HepG2 (cell line): ENCODE results near the gene PSPH. TPM values are rescaled to one million over a fixed set of nuclear protein-coding genes. Genes with fewer than 3 reads are reported as not detected.

Experiments
- ATF7-NPFF ChIP-seq: sonication (generic); formaldehyde crosslinking; IDR thresholded peaks from 2 replicates; pipeline ENCODE4 v1.8.1; 2023; ENCODE audit warnings: mild to moderate bottlenecking, low read depth, missing genetic modification reagents, moderate library complexity
- CHCHD3 ChIP-seq: sonication (generic); formaldehyde crosslinking; IDR thresholded peaks from 2 replicates; pipeline ENCODE4 v1.8.0; 2022; ENCODE audit warnings: mild to moderate bottlenecking, missing genetic modification reagents, moderate library complexity
- DPF2 ChIP-seq: sonication (generic); formaldehyde crosslinking; IDR thresholded peaks from 2 replicates; pipeline ENCODE4 v1.4.0; 2020; ENCODE audit warnings: mild to moderate bottlenecking, low read depth, missing genetic modification reagents, borderline replicate concordance
- EZH2 ChIP-seq: conservative IDR thresholded peaks from 2 replicates; pipeline ENCODE4 v1.6.1; 2012; ENCODE audit warnings: mild to moderate bottlenecking, low read depth, low read length, moderate library complexity
- HDAC1 ChIP-seq: sonication (generic); formaldehyde crosslinking; IDR thresholded peaks from 2 replicates; pipeline ENCODE4 v1.5.1; 2020; ENCODE audit warnings: mild to moderate bottlenecking, missing genetic modification reagents
- KDM6A ChIP-seq: IDR thresholded peaks from 2 replicates; pipeline ENCODE4 v1.6.1; 2016; ENCODE audit warnings: low read depth
- RFX5 ChIP-seq: IDR thresholded peaks from 2 replicates; pipeline ENCODE4 v1.6.1; 2011; ENCODE audit warnings: low read depth, low read length, improper control_type of control experiment
- RFXAP ChIP-seq: sonication (generic); formaldehyde crosslinking; IDR thresholded peaks from 2 replicates; pipeline ENCODE4 v1.4.0; 2020; ENCODE audit warnings: missing genetic modification reagents, borderline replicate concordance
- SRY ChIP-seq: sonication (generic); formaldehyde crosslinking; IDR thresholded peaks from 2 replicates; pipeline ENCODE4 v1.8.0; 2022; ENCODE audit warnings: mild to moderate bottlenecking, missing genetic modification reagents
- ZFP90 ChIP-seq: sonication (generic); formaldehyde crosslinking; IDR thresholded peaks from 2 replicates; pipeline ENCODE4 v1.8.0; 2022; ENCODE audit warnings: missing genetic modification reagents, mild to moderate bottlenecking, inconsistent platforms, borderline replicate concordance
- ZNF501 ChIP-seq: sonication (generic); formaldehyde crosslinking; IDR thresholded peaks from 2 replicates; pipeline ENCODE4 v1.5.1; 2020; ENCODE audit warnings: mild to moderate bottlenecking, moderate library complexity, missing genetic modification reagents
- ZNF724P ChIP-seq: sonication (generic); formaldehyde crosslinking; IDR thresholded peaks from 2 replicates; pipeline ENCODE4 v1.8.0; 2022; ENCODE audit warnings: missing genetic modification reagents, borderline replicate concordance
- ZNF772 ChIP-seq: sonication (generic); formaldehyde crosslinking; IDR thresholded peaks from 2 replicates; pipeline ENCODE4 v1.5.0; 2020; ENCODE audit warnings: mild to moderate bottlenecking, missing genetic modification reagents
- ZNF83 ChIP-seq: sonication (generic); formaldehyde crosslinking; IDR thresholded peaks from 2 replicates; pipeline ENCODE4 v1.4.0; 2020; ENCODE audit warnings: missing genetic modification reagents, mild to moderate bottlenecking, borderline replicate concordance
- ZNF879 ChIP-seq: sonication (generic); formaldehyde crosslinking; IDR thresholded peaks from 2 replicates; pipeline ENCODE4 v1.8.1; 2023; ENCODE audit warnings: missing genetic modification reagents
- polyA plus RNA-seq, 8 experiments: library from polyadenylated mRNA; depleted of rRNA in 3 of 8; stranded (reverse) in 7 of 8; unstranded in 1 of 8; fragments of >200 nt; fragmentation: Illumina TruSeq in 4 of 8; extraction: Trizol in 4 of 8; gene quantifications; 2 replicates each; pipeline versions ENCODE4 v1.2.1 to v1.2.3, GENCODE V29; 2011 to 2016; ENCODE audit warnings: low read depth in 4 of 8, missing spikeins in 1 of 8, mixed read lengths in 1 of 8; ENCODE audit not compliant: insufficient read depth in 1 of 8
- total RNA-seq, 5 experiments: library from RNA; depleted of rRNA; stranded (reverse); fragments of >200 nt; fragmentation: Illumina TruSeq; extraction: Trizol; gene quantifications; 2 replicates each; pipeline ENCODE4 v1.2.3, GENCODE V29; 2016; ENCODE audit warnings: low read depth in 1 of 5
- TF ChIP-seq, protein P1 (sequence below): IDR thresholded peaks from 2 replicates; pipeline ENCODE4 v1.4.0; 2020; ENCODE audit warnings: mild to moderate bottlenecking, missing genetic modification reagents
- TF ChIP-seq, protein P2 (sequence below): sonication (generic); formaldehyde crosslinking; conservative IDR thresholded peaks from 2 replicates; pipeline ENCODE4 v1.4.0; 2020; ENCODE audit warnings: missing genetic modification reagents
- TF ChIP-seq, protein P3 (sequence below): IDR thresholded peaks from 2 replicates; pipeline ENCODE4 v1.6.1; 2016; ENCODE audit warnings: missing compliant biosample characterization, missing genetic modification reagents, borderline replicate concordance
- TF ChIP-seq, protein P4 (sequence below), 2 experiments: fragments of 450-650 bp in 1 of 2; sonication (generic) in 1 of 2; formaldehyde crosslinking; IDR thresholded peaks; 2 replicates each; pipeline versions ENCODE4 v1.5.0 to v1.8.0; 2020 to 2022; ENCODE audit warnings: mild to moderate bottlenecking in 1 of 2, missing genetic modification reagents in 1 of 2

The PSPH gene
- total and polyA plus RNA-seq, 2 of the 13 experiments (the other 11 are each of a cell fraction or from before 2014, with no cell fraction given): 85.5 to 124 TPM

DNA sequence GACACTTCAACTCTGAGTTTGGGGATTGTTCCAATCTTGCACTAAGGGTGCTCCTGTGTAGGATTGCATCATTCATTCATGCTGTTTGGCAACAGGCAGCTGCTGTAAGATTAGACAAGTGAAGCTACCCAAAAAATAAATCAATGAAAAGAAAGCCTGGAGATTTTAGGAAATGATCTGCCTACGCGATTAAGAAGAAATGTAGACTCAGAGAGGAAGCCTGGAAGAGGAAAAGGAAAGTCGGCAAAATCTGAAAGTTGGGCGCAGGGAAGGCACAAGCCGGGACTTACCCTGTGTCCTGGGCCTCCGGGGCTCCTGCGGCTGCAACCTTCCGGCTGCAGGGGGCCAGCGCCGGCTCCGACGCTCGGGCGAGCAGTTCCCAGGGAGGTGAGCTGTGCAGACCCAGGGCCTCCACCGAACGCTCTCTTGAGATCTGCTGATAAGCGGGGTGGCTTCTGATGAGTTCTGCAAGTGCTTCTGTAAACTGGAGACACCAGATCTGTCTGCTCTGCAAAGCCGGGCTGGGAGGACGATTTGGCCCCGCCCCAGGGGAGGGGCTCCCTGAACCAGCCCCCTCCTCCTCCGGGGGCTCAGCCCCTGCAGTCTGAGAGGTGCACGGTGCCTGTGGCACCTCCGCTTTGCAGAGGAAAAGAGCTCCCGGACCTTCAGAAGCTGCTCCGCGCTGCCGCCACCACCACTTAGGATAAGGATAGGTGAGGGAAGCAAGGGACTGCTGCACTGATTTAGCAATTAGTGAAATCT is 17.4 kb downstream of the PSPH start (continued):
- TF ChIP-seq RFX5 (no peak), ZNF83 (CRISPR knock-in tag) (no peak), KDM6A (CRISPR knock-in tag) (0 out of 2 replicates have a peak, but pooled peaks have one; percentile 28), ATF7-NPFF (CRISPR knock-in tag) (no peak; the same call in 1 of the 2 replicates), SRY (CRISPR knock-in tag) (peak; percentile 63), EZH2 (no peak), DPF2 (no peak), ZNF501 (CRISPR knock-in tag) (peak; percentile 79), HDAC1 (CRISPR knock-in tag) (peak; percentile 67; the same call in 1 of the 2 replicates), CHCHD3 (CRISPR knock-in tag) (no peak), ZNF772 (CRISPR knock-in tag) (peak; percentile 61; the same call in 1 of the 2 replicates), ZNF879 (CRISPR knock-in tag) (no peak), RFXAP (CRISPR knock-in tag) (no peak; the same call in 1 of the 2 replicates), ZNF724P (CRISPR knock-in tag) (no peak; the same call in 1 of the 2 replicates), ZFP90 (CRISPR knock-in tag) (no peak)
- TF ChIP-seq, protein P1, sequence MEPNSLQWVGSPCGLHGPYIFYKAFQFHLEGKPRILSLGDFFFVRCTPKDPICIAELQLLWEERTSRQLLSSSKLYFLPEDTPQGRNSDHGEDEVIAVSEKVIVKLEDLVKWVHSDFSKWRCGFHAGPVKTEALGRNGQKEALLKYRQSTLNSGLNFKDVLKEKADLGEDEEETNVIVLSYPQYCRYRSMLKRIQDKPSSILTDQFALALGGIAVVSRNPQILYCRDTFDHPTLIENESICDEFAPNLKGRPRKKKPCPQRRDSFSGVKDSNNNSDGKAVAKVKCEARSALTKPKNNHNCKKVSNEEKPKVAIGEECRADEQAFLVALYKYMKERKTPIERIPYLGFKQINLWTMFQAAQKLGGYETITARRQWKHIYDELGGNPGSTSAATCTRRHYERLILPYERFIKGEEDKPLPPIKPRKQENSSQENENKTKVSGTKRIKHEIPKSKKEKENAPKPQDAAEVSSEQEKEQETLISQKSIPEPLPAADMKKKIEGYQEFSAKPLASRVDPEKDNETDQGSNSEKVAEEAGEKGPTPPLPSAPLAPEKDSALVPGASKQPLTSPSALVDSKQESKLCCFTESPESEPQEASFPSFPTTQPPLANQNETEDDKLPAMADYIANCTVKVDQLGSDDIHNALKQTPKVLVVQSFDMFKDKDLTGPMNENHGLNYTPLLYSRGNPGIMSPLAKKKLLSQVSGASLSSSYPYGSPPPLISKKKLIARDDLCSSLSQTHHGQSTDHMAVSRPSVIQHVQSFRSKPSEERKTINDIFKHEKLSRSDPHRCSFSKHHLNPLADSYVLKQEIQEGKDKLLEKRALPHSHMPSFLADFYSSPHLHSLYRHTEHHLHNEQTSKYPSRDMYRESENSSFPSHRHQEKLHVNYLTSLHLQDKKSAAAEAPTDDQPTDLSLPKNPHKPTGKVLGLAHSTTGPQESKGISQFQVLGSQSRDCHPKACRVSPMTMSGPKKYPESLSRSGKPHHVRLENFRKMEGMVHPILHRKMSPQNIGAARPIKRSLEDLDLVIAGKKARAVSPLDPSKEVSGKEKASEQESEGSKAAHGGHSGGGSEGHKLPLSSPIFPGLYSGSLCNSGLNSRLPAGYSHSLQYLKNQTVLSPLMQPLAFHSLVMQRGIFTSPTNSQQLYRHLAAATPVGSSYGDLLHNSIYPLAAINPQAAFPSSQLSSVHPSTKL: no peak; the same call in 1 of the 2 replicates
- TF ChIP-seq, protein P2, sequence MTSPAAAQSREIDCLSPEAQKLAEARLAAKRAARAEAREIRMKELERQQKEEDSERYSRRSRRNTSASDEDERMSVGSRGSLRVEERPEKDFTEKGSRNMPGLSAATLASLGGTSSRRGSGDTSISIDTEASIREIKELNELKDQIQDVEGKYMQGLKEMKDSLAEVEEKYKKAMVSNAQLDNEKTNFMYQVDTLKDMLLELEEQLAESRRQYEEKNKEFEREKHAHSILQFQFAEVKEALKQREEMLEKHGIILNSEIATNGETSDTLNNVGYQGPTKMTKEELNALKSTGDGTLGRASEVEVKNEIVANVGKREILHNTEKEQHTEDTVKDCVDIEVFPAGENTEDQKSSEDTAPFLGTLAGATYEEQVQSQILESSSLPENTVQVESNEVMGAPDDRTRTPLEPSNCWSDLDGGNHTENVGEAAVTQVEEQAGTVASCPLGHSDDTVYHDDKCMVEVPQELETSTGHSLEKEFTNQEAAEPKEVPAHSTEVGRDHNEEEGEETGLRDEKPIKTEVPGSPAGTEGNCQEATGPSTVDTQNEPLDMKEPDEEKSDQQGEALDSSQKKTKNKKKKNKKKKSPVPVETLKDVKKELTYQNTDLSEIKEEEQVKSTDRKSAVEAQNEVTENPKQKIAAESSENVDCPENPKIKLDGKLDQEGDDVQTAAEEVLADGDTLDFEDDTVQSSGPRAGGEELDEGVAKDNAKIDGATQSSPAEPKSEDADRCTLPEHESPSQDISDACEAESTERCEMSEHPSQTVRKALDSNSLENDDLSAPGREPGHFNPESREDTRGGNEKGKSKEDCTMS (CRISPR knock-in tag): no peak
- TF ChIP-seq, protein P3, sequence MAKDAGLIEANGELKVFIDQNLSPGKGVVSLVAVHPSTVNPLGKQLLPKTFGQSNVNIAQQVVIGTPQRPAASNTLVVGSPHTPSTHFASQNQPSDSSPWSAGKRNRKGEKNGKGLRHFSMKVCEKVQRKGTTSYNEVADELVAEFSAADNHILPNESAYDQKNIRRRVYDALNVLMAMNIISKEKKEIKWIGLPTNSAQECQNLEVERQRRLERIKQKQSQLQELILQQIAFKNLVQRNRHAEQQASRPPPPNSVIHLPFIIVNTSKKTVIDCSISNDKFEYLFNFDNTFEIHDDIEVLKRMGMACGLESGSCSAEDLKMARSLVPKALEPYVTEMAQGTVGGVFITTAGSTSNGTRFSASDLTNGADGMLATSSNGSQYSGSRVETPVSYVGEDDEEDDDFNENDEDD (CRISPR knock-in tag): no peak
- TF ChIP-seq, protein P4, sequence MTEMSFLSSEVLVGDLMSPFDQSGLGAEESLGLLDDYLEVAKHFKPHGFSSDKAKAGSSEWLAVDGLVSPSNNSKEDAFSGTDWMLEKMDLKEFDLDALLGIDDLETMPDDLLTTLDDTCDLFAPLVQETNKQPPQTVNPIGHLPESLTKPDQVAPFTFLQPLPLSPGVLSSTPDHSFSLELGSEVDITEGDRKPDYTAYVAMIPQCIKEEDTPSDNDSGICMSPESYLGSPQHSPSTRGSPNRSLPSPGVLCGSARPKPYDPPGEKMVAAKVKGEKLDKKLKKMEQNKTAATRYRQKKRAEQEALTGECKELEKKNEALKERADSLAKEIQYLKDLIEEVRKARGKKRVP (CRISPR knock-in tag; IDR thresholded peaks at IDR 0.05): peak; percentile 91 to 95
